Gastrocnemius medialis (tissue), 4 donors: ENCODE results near the gene HCN1.

Experiments
- CTCF ChIP-seq, 5 experiments: fragments of 450-650 bp in 3 of 5; fragments of 200-600 bp in 2 of 5; sonication (generic) in 2 of 5; IDR thresholded peaks in 4 of 5; conservative IDR thresholded peaks in 1 of 5; 1 replicate in 4 of 5; 2 replicates in 1 of 5; pipeline ENCODE4 v1.5.1; 2016 to 2019; ENCODE audit warnings: antibody characterized with exemption in 5 of 5, mild to moderate bottlenecking in 3 of 5, moderate library complexity in 3 of 5
- POLR2A ChIP-seq, 2 donors: fragments of 450-650 bp; IDR thresholded peaks; one replicate each; pipeline ENCODE4 v1.6.1; 2017; ENCODE audit warnings: antibody characterized with exemption in 2 of 2, mild to moderate bottlenecking in 2 of 2, moderate library complexity in 2 of 2

DNA sequence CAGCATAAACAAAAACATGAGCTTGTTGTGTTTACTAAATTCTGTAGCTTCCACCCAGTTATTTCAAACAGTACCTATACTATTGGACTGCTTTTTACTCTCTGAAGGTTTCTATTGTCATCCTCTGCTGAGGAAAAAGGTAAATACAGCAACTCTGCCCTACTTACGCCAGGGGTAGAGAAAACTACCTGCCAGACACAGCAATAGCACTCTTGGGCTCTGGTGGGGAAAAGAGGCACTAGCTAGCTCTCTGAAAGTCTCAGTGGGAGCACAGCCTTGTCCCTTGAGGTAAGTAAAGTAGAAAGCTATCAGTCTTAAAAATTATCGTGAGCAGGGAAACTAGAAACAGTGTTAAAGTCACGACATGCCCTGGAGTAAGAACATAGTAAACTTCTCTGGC, 3.7 kb downstream of the HCN1 start:
- TF ChIP-seq CTCF (IDR thresholded peaks at IDR 0.05 in 4 of 5, conservative IDR thresholded peaks at IDR 0.05 in 1 of 5) (no peak), POLR2A (IDR thresholded peaks at IDR 0.05) (no peak)
